Lung (tissue), 12 donors: ENCODE measurements around the gene ARID1A. TPM values are rescaled to one million over a fixed set of nuclear protein-coding genes. Genes with fewer than 3 reads are reported as not detected.

ENCODE experiments used
- ATAC-seq: fragments of 200-7000 bp; cut with Tn5 transposase; one replicate; pipeline ENCODE4 v1.9.1; 2020; ENCODE audit warnings: moderate number of reproducible peaks; ENCODE audit not compliant: insufficient read depth, low FRiP score
- DNase-seq, 3 donors: peaks; one replicate each; pipeline ENCODE4 v3.0.0-alpha.2; 2013 to 2017
- H3K27ac ChIP-seq, 2 donors: one replicate each; pipeline ENCODE4 v1.5.1; 2013; ENCODE audit warnings: mild to moderate bottlenecking in 2 of 2, moderate library complexity in 2 of 2, control low read depth in 1 of 2, inconsistent platforms in 1 of 2, low read depth in 1 of 2, low read length in 1 of 2
- H3K27me3 ChIP-seq, 3 donors: one replicate each; pipeline ENCODE4 v1.5.1; 2013; ENCODE audit warnings: low read length in 2 of 3; ENCODE audit not compliant: control insufficient read depth in 3 of 3, insufficient read depth in 3 of 3
- H3K36me3 ChIP-seq, 4 donors: one replicate each; pipeline ENCODE4 v1.5.1; 2013; ENCODE audit warnings: low read length in 4 of 4, mild to moderate bottlenecking in 1 of 4, moderate library complexity in 1 of 4; ENCODE audit not compliant: control insufficient read depth in 4 of 4, insufficient read depth in 4 of 4
- H3K4me1 ChIP-seq, 5 donors: one replicate each; pipeline ENCODE4 v1.5.1; 2013; ENCODE audit warnings: low read length in 5 of 5, mild to moderate bottlenecking in 2 of 5, moderate library complexity in 1 of 5; ENCODE audit not compliant: control insufficient read depth in 5 of 5, insufficient read depth in 5 of 5
- H3K4me3 ChIP-seq: one replicate; pipeline ENCODE4 v1.5.1; 2013; ENCODE audit warnings: mild to moderate bottlenecking, control low read depth, moderate library complexity
- H3K9ac ChIP-seq, 2 donors: one replicate each; pipeline ENCODE4 v1.5.1; 2013; ENCODE audit warnings: low read length in 2 of 2, control low read depth in 1 of 2; ENCODE audit not compliant: insufficient read depth in 1 of 2
- H3K9me3 ChIP-seq, 4 donors: one replicate each; pipeline ENCODE4 v1.5.1; 2013; ENCODE audit warnings: low read length in 3 of 4, mild to moderate bottlenecking in 1 of 4, moderate library complexity in 1 of 4; ENCODE audit not compliant: control insufficient read depth in 4 of 4, insufficient read depth in 3 of 4
- WGBS, 2 donors: extraction: QIAGEN DNeasy Blood & Tissue Kit; methylation state at CpG; one replicate each; pipeline ENCODE4 v1.1.7; 2013; 5-methylcytosine and 5-hydroxymethylcytosine counted together
- polyA plus RNA-seq, 2 donors: library from polyadenylated mRNA; stranded (reverse); fragments of 200-250 nt; gene quantifications; one replicate each; pipeline ENCODE4 v1.2.1, GENCODE V29; 2013
- total RNA-seq, 2 donors: library from RNA; depleted of rRNA in 1 of 2; stranded (reverse); fragments of >200 nt in 1 of 2; gene quantifications; one replicate each; pipeline ENCODE4 v1.2.1, GENCODE V29; 2014 to 2021
- TF ChIP-seq, protein P1 (sequence below): IDR thresholded peaks from 2 replicates; pipeline ENCODE4 v1.5.1; 2012; ENCODE audit warnings: mild to moderate bottlenecking; ENCODE audit errors: control extremely low read depth, extremely low read depth
- donor health status: control.
- donor health status: control.
- donor health status: Bipolar disorder and iron deficiency.
- donor health status: healthy.
- donor health status: DM: yes; HTN: yes; CAD: no.

ARID1A gene
- total and polyA plus RNA-seq, 4 donors: 16.1 to 119 (median 50.1) TPM

- Histone ChIP-seq H3K9ac (no peak overlapping the region), H3K27ac (peak overlapping the region in 1 of 2 donors; percentile 67), H3K27me3 (no peaks in the 10 kb centered on the region), H3K9me3 (no peaks in the 10 kb centered on the region), H3K36me3 (peaks cover 0 to 17% (median 9%) of the 10 kb centered on the region in 4 donors), H3K4me1 (peaks cover 7 to 29% (median 17%) of the 10 kb centered on the region in 5 donors), H3K4me3 (no peak overlapping the region)
- TF ChIP-seq, protein P1, sequence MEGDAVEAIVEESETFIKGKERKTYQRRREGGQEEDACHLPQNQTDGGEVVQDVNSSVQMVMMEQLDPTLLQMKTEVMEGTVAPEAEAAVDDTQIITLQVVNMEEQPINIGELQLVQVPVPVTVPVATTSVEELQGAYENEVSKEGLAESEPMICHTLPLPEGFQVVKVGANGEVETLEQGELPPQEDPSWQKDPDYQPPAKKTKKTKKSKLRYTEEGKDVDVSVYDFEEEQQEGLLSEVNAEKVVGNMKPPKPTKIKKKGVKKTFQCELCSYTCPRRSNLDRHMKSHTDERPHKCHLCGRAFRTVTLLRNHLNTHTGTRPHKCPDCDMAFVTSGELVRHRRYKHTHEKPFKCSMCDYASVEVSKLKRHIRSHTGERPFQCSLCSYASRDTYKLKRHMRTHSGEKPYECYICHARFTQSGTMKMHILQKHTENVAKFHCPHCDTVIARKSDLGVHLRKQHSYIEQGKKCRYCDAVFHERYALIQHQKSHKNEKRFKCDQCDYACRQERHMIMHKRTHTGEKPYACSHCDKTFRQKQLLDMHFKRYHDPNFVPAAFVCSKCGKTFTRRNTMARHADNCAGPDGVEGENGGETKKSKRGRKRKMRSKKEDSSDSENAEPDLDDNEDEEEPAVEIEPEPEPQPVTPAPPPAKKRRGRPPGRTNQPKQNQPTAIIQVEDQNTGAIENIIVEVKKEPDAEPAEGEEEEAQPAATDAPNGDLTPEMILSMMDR: no peak
- DNase-seq: no peak
- no peak for ATAC-seq
- 71 to 74% methylated on average over 5 of the region's 5 CpGs for whole genome bisulfite sequencing, 2 donors
Measured at GRCh38 chr1:26790551-26790953, 94.7 kb downstream of the ARID1A start.

DNA sequence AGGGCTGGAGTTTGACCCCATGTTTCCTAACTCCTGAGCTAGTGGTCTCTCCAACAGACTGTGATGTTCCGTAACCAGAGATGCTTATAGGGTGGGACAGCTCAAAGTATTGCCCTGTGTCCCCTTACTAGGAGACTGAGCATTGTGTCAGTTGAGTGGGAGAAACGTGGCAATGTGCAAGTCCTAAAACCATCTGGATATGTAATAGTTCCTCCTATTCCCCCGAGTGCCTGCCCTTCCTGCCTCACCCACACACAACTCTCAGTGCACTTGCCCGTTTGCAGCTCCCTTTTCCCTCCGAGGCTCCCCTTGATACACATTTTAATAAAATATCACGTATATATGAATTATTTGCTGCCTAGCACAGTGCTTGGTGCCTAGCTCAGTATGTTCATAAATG, 95.3 kb downstream of the ARID1A start:
- Histone ChIP-seq H3K4me3 (no peak overlapping the region), H3K27ac (peak overlapping the region in 1 of 2 donors; percentile 67), H3K4me1 (peaks cover 4 to 23% (median 12%) of the 10 kb centered on the region in 5 donors), H3K36me3 (peaks cover 0 to 17% (median 9%) of the 10 kb centered on the region in 4 donors), H3K27me3 (no peaks in the 10 kb centered on the region), H3K9me3 (no peaks in the 10 kb centered on the region), H3K9ac (no peak overlapping the region)
- DNase-seq (no peak), ATAC-seq (no peak)
- TF ChIP-seq, protein P1: no peak
- WGBS, 2 donors: 56 to 68% methylated on average over 6 of the region's 6 CpGs

- Histone ChIP-seq H3K4me1 (peaks cover 3 to 18% (median 7%) of the 10 kb centered on the region in 5 donors), H3K27ac (peak overlapping the region in 1 of 2 donors; percentile 52), H3K9me3 (no peaks in the 10 kb centered on the region), H3K4me3 (no peak overlapping the region), H3K27me3 (no peaks in the 10 kb centered on the region), H3K36me3 (peaks cover 0 to 17% (median 9%) of the 10 kb centered on the region in 4 donors), H3K9ac (peak overlapping the region in 1 of 2 donors; percentile 9)
- 64 to 66% methylated on average over 3 of the region's 3 CpGs for WGBS, 2 donors
- ATAC-seq: no peak
- DNase-seq: no peak
- TF ChIP-seq, protein P1: no peak
Measured at GRCh38 chr1:26791626-26792025, 95.8 kb downstream of the ARID1A start.

GRCh38 chr1:26792924-26793323, 97.1 kb downstream of the ARID1A start:
- Histone ChIP-seq H3K27ac (no peak overlapping the region), H3K4me1 (peaks cover 0 to 10% (median 5%) of the 10 kb centered on the region in 5 donors), H3K9me3 (no peaks in the 10 kb centered on the region), H3K4me3 (no peak overlapping the region), H3K27me3 (no peaks in the 10 kb centered on the region), H3K9ac (no peak overlapping the region), H3K36me3 (peaks cover 0 to 19% (median 9%) of the 10 kb centered on the region in 4 donors)
- ATAC-seq (no peak), DNase-seq (no peak)
- 98% methylated on average over 2 of the region's 2 CpGs for WGBS, 2 donors
- TF ChIP-seq, protein P1: no peak
